Kasumi-1 (cell line): ENCODE results near the gene KIF12.
"Not testable (repeated sequence)": the region's sequence is repeated elsewhere in the genome, so short reads cannot be mapped to it uniquely, and the experiment has no call there.

Source experiments
- DNase-seq, 2 experiments: peaks; one replicate each; lab custom pipeline; 2025; lab: John Stamatoyannopoulos, UW

Gene KIF12

DNA sequence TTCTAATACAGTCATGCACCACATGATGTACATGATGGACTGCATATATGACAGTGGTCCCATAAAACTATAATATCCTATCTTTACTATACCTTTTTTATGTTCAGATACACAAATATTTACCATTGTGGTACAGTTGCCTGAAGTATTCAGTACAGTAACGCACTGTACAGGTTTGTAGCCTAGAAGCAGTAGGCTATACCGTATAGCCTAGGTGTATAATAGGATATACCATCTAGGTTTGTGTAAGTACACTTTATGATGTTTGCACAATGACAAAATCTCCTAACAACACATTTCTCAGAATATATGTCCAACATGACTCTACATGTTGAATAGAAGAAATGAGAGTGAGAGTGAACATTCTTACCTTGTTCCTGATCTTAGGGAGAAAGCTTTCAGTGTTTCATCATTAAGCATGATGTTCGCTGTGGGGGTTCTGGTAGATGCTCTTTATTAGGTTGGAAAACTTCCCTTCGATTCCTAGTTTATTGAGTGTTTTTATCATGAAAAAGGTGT is 52.8 kb downstream of the KIF12 start:
- no peak for DNase-seq

DNA sequence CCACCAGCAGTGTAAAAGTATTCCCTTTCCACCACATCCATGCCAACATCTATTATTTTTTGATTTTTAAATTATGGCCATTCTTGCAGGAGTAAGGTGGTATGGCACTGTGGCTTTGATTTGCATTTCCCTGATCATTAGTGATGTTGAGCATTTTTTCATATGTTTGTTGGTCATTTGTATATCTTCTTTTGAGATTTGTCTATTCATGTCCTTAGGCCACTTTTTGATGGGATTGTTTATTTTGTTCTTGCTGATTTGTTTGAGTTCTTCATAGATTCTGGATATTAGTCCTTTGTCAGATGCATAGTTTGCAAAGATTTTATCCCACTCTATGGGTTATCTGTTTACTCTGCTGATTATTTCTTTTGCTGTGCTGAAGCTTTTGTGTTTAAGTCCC is 55.4 kb downstream of the KIF12 start:
- DNase-seq: not testable (repeated sequence)
